HG02885 (cell line): ENCODE measurements around the gene RHBDL3.
"Not testable (repeated sequence)": the region's sequence is repeated elsewhere in the genome, so short reads cannot be mapped to it uniquely, and the experiment has no call there.

ENCODE experiments used
- ATAC-seq: cut with Tn5 transposase; IDR thresholded peaks from one replicate; pipeline ENCODE4 v1.9.1; 2021; ENCODE audit warnings: mild to moderate bottlenecking; ENCODE audit not compliant: unreplicated experiment, poor library complexity

Gene RHBDL3

DNA sequence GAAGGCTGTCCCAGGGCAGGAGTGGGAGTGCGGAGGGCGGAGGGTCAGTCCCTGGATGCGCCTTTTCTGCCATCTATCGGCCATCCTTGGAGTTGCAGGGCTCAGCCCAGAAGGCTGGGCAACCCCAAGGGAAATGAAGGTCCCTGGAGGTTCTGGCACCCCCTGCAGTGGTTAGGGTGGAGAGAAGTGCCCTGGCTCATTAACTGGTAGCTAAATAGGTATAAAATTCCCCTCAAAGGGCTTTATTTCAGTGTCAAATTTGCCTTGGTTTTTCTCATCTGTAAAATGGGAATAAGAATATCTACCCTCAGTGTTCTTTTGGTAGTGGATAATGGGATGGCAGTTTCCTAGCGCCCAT, 53.9 kb downstream of the RHBDL3 start:
- ATAC-seq = peak; percentile 59

DNA sequence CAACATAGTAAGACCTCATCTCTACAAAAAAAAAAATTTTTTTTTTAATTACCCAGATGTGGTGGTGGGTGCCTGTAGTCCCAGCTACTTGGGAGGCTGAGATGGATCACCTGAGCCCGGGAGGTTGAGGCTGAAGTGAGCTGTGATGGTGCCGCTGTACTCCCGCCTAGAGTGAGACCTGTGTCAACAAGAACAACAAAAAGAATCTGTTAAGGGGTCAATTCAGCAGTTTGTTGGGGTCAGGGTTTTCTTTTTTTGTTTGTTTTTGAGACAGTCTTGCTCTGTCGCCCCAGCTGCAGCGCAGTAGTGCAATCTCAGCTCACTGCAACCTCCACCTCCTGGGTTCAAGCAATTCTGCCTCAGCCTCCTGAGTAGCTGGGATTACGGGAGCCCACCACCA, 54.4 kb downstream of the RHBDL3 start:
- ATAC-seq = not testable (repeated sequence)

DNA sequence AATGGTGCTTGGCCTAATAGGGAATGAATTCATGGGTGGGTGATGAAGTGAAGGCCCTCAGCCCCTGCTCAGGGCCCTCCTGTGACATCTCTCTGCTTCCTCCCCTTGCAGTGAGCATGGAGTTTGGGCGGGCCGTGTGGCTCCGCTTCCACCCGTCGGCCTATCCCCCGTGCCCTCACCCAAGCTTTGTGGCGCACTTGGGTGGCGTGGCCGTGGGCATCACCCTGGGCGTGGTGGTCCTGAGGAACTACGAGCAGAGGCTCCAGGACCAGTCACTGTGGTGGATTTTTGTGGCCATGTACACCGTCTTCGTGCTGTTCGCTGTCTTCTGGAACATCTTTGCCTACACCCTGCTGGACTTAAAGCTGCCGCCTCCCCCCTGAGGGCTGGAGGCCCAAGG, 55.2 kb downstream of the RHBDL3 start:
- ATAC-seq = no peak

DNA sequence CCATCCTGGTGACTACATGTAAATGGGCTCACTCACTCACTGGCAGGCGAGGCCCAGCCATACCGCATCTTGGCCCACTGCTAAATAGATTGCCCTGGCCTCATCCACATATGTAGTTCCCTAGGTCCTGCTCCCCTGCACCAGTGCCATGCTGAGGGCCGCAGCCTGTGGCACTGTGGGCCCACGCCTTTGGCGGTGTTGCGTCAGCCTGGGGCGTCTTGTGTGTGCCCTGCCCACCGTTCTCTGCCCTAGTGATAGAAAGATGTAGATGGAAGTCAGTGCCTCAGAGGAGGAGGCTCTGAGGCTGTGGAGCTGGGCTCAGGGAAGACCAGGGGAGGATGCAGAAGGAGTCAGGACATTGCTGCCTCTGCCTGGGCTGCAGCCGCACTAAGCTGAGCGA, 57.4 kb downstream of the RHBDL3 start:
- no peak for ATAC-seq

DNA sequence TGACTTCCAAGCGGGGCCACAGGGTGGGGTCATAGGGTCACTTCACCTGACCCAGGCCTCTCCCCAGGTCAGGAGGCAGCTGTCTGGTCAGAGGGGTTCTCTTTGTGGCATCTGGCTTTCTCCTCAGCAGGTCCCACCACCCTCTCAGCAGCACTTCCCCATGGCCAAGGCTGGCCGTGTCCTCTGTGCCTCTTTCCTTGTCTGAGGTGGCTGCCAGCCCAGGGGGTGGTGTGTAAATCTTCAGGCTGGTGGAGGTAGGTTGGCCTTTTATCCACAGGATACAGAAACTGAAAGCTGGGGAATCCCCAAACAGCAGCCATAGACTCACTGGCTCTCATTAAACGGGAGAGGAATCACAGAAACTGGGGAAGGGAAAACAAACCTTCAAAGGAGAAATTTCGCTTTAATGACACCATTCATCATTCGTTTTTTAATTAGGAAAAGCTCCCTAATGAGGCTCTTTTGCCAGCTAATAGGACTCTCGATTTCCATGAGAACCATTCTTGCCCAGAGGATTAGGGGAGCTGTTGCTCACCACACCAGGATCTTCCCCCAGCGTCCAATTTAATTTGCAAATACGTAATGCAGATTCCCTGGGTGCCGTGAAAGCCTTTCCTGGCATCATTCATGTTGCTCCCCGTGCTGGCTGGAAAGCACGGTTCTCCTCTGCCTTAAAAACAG, 58.3 kb downstream of the RHBDL3 start:
- ATAC-seq = no peak

DNA sequence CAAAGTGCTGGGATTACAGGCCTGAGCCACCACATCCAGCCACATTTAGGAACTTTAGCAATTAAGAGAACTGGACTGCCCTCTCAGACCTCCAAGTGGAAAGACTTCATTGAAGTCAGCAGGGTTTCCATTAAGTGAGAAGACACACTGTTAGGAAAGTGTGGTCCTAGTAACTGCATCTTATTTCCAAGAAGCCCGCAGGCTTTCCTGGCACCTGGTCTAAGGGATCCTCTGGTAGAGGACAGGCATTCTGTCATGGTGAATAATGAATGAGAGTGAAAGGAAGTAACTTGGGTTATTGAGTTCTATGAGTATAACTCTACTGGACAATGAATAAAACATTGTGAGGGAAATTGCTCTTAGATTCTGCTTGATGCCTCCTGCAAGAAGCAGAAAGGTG, 62.3 kb downstream of the RHBDL3 start:
- ATAC-seq = no peak

DNA sequence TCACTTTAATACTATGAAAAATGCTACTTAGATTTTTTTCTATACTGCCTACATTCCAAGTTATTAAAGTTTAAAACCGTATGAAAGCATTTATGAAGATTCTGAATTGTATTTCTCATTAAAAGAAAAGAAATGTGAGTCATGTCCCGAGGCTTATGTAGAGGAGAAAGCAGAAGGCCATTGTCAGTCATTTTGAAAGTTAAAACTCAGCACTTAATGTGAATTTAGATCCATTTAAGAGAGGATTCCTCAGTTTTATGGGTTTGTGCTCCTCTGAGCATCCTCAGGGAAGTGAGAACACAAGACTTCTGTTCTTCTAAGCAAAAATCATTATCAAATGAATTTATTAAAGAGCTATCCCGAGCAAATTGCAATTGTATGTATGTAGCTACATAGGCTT, 64.5 kb downstream of the RHBDL3 start:
- ATAC-seq = no peak

DNA sequence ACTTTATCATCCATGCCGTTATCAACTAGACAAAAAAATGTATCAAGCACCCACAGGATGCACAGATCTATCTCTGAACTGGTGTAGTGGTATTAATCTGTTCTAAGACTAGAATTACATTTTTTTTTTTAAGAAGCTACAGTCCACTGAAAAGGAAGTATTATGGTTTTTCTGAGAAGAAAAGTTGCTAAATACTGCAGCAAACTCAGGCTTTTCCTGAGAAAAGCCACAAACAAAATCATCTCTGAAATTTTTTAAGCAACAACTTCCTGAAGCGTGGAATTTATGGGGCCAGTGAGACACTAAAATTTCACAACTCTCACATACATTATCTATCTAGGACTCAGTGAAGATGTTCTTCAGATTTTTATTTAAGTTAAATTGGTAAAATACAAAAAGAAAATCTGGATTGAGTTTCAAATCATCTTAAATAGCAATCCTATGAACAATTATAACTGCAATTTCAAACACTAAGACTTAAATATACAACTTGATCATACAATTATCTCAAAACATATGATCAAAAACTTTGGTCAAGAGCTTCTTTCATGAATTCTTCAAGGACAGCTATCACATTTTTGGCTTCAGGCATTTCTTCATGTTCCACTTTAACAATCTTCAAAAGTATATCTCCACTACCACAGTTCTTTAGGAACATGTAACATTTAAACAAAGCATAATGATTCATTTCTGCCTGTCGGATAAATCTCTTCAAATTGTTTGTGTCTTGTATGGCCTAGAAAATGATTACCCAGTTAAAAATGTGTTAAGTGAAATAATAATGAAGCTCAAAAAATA, 65.8 kb downstream of the RHBDL3 start:
- ATAC-seq = no peak

DNA sequence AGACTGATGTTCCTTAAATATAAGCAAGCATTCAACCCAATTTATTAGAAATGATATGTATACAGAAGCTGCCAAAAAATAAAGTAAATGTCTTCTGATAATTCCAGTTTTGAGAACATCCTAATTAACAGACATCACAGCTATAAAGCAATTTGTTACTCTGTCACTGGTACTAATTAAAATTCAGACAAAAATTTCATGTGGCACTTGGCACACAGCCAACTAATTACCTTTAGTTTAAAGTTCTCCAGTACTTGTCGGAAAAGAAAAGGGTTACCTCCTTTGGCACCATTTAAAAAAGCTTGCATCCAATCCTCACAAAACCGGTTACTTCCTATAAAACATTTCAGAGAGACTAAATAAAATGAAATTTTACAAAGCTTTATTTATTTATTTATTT, 67.6 kb downstream of the RHBDL3 start:
- ATAC-seq = no peak

DNA sequence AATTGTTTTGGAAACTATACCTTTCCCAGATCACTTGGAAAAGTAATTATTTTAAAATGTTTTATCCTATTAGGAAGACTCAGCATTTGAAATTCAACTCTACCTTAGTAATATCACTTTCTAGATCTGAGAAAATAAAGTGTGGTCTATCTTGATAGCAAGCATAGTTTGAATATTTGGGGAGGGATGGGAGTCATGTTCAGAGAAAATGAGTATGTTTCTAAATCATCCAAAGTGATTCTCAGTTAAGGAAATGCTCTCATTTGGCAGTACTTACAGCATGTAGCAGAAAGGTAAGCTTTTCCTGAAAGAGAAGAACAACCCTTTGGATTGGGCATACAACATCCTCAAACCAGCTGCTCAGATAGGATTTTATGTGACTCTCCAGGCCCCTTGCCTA, 69.4 kb downstream of the RHBDL3 start:
- no peak for ATAC-seq

DNA sequence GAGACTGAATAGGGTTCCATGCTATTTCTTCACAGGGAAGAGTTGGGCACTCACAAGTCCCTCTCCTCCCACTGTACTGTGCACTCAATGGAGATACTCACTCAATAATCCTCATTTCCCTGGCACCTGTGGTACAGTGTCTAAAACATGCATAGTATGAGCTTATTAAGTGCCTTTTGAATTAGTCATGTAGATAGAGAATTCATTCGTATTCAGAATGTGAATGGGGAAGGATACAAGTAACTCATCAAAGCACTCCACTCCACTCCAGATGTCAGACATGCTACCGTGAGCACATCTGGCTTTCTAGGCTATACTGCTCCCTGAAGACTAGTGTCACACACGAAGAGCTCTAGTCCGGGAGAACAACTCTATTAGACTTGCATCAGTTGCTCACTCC, 70.1 kb downstream of the RHBDL3 start:
- no peak for ATAC-seq

DNA sequence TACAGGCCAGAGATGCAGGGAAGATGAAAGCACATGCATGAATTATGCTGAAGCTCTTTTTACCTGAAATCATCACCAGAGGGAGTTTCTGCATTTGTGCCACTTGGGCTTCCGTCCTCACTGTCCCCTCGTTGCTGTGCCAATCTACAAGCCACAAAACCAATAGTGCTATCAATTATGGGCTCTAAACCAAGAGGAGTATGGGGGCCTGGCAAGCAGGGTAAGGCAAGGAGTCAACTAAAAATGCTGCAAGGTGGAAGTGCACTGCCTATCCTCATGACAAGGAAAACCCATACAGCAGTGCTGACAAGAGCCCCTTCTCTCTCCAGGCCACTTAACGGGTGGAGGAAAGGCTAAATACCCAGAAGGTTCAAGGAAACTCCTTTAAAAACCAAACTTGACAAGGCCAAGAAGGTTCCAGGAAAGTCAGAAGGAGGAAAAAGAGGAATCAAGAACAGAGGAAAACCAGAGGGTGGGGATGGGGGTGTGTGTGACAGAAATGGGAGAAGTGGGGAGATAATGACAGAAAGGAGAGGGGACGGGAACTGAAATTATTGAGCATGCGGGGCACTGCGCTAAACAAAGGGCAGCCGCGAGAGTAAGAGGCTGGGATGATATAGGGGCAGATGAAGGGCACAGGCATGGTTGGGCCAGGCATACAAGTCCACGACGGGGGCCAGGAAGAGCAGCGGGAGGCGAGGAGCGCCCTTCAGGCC, 75.7 kb downstream of the RHBDL3 start:
- no peak for ATAC-seq

DNA sequence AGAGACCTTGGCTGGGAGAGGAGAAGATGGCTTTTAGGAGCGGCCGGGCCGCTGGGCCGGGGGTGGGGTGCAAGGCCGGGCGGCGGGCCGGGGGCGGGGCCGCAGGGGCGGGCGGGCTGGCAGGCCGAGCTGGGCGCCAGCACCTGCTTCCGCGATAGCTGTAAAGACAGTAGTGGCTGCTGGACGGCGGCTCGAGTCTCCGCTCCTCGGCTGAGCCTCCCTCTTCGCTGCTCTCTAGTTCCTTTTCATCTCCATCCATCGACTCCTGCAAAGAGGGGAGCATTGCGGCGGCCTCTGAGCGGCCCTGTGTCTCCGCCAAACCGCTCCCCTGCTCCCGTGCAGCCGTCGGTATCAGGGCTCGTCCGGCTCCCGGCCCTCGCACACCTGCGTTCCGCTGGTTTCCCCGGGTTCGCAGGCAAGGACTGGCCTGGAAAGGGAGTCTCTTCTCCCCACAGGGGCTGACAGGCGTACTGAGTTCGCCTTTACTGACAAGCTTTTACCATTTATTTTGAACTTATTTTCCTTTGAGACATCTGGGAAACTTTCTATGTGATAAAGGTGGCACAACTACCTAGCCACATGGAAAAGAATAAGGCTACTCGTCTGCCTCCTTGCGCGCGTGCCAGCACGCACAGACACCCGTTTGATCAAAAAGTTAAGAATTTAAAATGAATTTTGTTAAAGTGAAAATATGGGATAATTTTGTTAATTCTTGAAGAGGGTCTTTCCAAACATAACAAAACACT, 76.4 kb downstream of the RHBDL3 start, which contains the start of gene C17orf75:
C17orf75 (minus strand) TSS at position 317 of the 746 bp plus-strand sequence; CDS start at position 283, 34 bp downstream.
- peak; percentile 78 for ATAC-seq

DNA sequence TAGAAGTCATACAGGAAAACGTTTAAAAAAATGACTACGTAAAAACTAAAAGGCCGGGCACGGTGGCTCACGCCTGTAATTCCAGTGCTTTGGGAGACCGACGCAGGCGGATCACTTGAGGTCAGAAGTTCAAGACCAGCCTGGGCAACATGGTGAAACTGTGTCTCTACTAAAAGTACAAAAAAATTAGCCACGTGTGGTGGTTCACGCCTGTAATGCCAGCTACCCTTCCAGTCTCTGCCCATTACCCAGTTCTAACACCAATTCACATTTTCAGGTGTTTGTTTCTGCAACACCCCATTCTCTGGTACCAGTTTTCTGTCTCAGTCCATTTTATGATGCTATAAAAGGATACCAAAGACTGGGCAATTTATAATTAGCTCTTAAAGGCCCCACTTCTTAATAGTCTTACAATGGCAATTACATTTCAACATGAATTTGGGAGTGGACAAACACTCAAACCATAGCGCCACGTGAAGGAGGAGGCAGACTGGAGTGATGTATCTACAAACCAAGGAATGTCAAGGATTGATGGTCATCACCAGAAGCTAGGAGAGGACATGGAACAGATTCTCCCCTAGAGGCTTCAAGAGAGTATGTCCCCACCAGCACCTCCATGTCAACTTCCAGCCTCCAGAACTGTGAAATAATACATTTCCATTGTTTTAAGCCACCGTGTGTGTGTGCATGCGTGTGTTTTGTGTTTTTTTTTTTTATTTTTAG, 77.1 kb downstream of the RHBDL3 start:
- ATAC-seq = no peak

DNA sequence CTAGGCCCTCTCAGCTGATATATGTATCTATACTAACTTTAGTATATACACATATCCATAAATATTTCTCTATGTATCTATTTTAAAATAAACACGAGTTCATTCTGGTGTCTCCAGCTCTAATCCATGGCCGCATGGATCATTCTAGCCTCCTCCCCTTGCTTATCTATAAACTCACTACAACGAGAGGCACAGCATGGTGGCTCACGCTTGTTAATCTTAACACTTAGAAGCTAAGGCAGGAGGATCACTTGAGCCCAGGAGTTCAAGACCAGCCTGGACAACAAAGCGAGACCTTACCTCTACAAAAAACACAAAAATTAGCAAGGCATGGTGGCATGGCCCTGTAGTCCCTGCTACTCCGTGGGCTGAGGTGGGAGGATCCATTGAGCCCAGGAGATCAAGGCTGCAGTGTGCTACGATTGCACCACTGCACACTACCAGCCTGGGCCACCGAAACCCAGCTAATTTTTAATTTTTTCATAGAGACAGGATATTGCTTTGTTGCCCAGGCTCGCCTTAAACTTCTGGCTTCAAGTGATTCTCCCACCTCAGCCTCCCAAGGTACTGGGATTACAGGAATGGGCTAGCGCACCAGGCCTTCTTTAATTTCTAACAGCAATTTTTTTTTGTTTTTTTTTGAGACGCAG, 80.4 kb downstream of the RHBDL3 start:
- no peak for ATAC-seq

DNA sequence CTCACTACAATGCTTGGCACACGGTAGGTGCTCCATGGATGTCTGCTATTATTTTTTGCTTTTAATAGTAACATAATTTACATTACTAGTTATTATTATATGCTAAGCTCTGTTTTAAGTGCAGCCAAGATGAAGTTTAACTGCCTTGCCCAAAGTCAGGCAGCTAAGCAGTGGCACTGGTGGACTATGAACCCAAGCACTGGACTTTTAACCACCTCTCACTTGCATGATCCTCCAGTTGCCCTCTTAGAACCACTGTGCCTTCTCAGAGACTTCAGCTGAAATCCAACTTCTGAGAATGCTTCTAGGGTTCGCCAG, 82.8 kb downstream of the RHBDL3 start:
- ATAC-seq = no peak

DNA sequence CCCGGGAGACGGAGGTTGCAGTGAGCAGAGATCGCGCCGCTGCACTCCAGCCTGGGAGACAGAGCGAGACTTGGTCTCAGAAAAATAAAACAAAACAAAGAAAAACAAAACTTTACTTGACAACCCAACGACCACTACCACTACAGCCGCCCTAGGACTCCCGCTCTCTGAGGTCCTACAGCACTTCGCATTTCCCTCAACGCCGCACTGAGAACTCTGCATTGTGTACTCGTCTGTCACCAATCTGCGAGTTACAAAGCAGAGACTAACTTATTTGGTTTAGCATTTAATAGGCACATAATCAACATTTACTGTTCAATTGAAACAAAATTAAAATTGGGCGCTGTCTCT, 83.8 kb downstream of the RHBDL3 start:
- ATAC-seq = peak; percentile 15

DNA sequence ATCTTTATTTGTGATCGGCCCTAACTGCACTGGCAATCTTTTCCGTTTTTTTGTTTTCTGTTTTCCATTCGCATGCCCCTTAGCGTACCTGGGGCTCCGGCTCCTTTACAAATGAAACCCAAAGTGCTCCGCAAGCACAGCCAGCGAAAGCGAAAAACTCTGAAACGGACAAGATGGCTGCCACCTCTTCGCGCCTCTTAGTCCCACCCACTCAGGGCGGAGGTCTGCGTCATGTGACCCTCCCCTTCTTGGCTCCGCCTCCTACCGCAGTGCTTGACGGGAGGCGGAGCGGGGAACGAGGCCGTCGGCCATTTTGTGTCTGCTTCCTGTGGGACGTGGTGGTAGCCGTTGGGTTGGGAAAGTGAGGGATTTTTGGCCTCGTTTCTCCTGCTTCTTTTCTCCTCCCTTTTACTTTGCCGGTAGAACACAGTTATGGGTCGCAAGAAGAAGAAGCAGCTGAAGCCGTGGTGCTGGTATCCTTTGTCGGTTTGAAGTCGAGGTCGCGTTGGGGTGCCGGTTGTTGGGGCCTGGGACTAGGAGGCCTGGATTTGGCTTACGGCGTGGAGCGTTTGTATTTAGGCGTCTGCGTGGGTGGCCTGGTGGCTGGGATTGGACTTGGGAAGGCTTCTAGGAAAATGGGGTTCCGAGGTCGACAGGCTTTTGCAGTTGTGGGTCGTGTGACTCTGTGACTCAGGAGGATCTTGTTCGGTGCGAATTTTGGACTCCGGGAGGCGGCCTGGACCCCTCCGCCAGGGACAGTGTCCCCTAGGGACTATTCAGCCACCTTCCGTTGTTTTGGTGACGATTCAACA, 84.4 kb downstream of the RHBDL3 start, which contains the start of gene ZNF207:
ZNF207 (plus strand) TSS at position 304 of the 812 bp plus-strand sequence; CDS start at position 433, 129 bp downstream.
- ATAC-seq = peak; percentile 96
